HS-27A (cell line): ENCODE results near the gene F12.

Experiments
- DNase-seq: peaks from one replicate; pipeline ENCODE4 v3.0.0-alpha.2; 2012; ENCODE audit warnings: low read depth, missing footprints

The F12 gene

DNA sequence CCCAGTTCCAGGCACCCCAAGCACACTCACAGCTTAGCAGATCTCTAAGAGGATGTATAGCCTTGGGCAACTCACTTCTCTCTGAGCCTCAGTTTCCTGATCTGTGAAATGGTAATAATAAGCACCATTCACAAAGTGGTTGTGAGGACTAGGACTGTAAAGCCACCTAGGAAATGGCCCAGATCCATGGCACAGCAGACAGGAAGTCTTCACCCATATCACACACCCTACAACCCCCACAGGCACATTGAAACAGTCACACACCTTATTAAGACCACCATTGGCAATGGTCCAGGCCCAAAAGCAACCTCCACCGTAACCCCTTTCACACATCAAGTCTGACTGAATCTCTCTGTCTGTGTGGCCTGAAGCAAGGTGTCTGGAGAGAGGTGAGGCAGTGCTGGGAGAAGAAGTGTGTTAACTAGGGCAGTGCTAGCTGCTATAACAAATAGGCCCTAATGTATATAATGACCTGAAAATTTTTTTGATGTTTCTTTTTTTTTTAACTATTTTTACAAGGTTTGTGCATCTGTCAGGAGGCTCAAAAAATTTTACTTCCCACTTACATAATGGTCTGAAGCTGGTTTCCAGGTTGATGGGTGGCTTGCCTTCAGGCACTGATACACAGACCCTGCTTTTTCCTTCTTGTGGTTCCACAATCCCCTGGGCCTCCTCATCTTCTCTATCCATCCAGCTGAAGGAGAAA lies 54.0 kb downstream of the F12 start:
- DNase-seq, result no peak

DNA sequence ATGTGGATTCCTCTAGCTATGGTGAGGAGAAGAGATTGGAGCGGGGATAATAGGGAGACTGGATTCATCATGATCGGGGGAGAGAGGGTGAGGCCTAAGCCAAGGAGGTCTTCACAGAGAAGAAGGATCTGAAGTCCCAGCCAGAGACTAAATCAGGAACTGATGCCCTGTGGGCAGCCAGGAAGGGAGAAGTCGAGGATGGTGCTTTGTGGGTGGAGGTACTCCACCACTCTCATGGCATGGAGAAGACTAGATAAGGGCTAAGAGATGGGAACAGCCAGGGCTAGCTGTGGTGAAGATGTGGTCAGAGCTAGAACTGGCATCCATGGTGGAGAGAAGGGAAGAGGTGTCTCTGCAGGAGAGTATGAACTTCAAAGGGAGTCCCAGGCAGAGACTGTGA lies 54.7 kb downstream of the F12 start:
- no peak for DNase-seq

DNA sequence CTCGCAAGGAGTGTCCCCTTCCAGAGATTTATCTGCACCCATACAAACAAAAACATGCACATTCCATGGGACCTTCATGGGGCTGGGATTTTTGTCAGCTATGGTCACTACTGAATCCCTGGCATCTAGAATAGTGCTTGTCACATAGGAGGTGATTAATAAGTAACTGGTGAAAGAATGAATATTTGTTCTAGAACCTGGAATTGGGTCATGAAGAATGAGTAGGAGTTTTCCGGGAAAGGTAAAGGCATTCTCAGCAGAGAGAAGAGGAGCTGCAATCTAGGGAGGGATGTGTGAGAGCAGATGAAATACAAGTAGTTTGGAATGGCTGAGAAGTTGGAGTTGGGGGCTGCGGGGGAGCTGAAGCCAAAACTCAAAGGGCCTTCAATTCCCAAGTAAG lies 55.1 kb downstream of the F12 start:
- no peak for DNase-seq

DNA sequence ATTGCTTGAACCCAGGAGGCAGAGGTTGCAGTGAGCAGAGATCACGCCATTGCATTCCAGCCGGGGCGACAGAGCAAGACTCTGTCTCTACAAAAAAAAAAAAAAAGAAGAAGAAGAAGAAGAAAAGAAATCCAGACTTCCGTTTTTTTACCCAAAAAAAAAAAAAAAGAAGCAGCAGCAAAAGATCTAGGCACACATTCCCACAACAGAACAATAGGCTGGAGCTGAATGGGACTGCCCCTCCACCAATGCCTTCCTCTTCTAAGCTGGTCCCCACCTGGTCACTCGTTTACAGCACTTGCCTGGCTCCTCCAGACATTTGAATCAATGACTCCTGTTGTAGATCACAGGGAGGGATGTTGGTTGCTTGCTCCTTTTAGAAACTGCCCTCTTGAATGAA lies 56.3 kb downstream of the F12 start:
- no peak for DNase-seq
